HFFc6 (cell line): ENCODE measurements around the gene CTSW. TPM values are rescaled to one million over a fixed set of nuclear protein-coding genes. Genes with fewer than 3 reads are reported as not detected.
"Not testable (repeated sequence)": the region's sequence is repeated elsewhere in the genome, so short reads cannot be mapped to it uniquely, and the experiment has no call there.

Experiments used
- DNase-seq: peaks from one replicate; pipeline ENCODE4 v3.0.0-alpha.2; 2018
- H3K27ac Mint-ChIP-seq: 2 replicates; pipeline ENCODE4 v1.8.0; 2020; ENCODE audit warnings: mild to moderate bottlenecking, mixed read lengths
- H3K27me3 Mint-ChIP-seq: 2 replicates; pipeline ENCODE4 v1.8.0; 2021; ENCODE audit warnings: mild to moderate bottlenecking, moderate library complexity, mixed read lengths; ENCODE audit not compliant: insufficient read depth
- H3K36me3 Mint-ChIP-seq: 2 replicates; pipeline ENCODE4 v1.8.0; 2021; ENCODE audit warnings: low read depth, mixed read lengths
- H3K4me1 Mint-ChIP-seq: 2 replicates; pipeline ENCODE4 v1.8.0; 2020; ENCODE audit warnings: low read depth, mixed read lengths
- H3K4me3 Mint-ChIP-seq: 2 replicates; pipeline ENCODE4 v1.8.0; 2020; ENCODE audit warnings: mild to moderate bottlenecking, moderate library complexity, mixed read lengths
- H3K9me3 Mint-ChIP-seq: 2 replicates; pipeline ENCODE4 v1.8.0; 2020; ENCODE audit warnings: mild to moderate bottlenecking, mixed read lengths
- total RNA-seq, 6 experiments: library from RNA; stranded (reverse); fragmentation: NEBNext Ultra II Directional; extraction: Animal tissue kit (Norgen Biotek cat#: 25700); gene quantifications; 2 replicates in 1 of 6; 3 replicates in 5 of 6; pipeline ENCODE4 v1.2.3, GENCODE V29; 2021
- TF ChIP-seq, protein P1 (sequence below): fragments of 200-600 bp; sonication (generic); IDR thresholded peaks from 2 replicates; pipeline ENCODE4 v1.5.0; 2021; ENCODE audit warnings: antibody characterized with exemption, mild to moderate bottlenecking

The CTSW gene
- total RNA-seq, 6 experiments from 2014 or later, result 0.11 to 0.22 (median 0.14) TPM; not detected in 2

DNA sequence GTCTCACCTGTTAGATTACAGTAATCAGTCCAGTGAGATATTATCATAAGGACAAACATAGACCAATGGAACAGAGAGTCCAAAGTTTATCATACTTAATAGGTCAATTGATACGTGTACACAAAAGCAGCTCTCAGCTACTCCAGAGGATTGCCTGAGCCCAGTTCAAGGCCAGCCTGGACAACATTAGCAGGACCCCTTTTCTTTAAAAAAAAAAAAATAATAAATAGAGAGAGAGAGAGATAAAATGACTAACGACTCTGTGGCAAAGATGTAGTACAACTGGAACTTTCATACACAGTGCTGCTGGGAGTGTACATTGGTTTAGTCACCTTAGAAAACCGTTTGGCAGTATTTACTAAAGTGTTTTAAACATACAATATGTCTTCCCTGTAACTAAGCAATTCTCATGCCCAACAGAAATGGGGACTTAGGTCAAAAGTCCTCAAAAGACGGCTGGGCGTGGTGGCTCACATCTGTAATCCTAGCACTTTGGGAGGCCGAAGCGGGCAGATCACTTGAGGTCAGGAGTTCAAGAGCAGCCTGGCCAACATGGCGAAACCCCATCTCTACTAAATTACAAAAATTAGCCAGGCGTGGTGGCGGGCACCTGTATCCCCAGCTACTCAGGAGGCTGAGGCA lies 35.3 kb upstream of the CTSW start:
- H3K27ac Mint-ChIP-seq, result no peak overlapping the region

DNA sequence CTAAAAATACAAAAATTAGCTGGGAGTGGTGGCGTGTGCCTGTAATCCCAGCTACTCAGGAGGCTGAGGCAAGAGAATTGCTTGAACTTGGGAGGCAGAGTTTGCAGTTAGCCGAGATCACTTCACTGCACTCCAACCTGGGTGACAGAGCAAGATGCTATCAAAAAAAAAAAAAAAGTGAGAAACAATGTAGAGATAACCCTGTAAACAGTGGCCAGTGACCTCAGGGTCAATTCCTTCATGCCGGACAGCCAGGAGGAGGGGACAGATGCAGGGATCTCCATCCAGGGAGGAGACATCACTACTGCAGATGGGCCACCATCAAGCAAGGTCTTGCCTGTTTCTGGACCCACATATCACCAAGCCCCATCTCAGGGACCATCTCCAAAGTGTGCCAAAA lies 31.9 kb upstream of the CTSW start:
- peaks cover 4% of the 10 kb centered on the region; the same call in 1 of the 2 replicates for H3K9me3 Mint-ChIP-seq
- TF ChIP-seq, protein P1, sequence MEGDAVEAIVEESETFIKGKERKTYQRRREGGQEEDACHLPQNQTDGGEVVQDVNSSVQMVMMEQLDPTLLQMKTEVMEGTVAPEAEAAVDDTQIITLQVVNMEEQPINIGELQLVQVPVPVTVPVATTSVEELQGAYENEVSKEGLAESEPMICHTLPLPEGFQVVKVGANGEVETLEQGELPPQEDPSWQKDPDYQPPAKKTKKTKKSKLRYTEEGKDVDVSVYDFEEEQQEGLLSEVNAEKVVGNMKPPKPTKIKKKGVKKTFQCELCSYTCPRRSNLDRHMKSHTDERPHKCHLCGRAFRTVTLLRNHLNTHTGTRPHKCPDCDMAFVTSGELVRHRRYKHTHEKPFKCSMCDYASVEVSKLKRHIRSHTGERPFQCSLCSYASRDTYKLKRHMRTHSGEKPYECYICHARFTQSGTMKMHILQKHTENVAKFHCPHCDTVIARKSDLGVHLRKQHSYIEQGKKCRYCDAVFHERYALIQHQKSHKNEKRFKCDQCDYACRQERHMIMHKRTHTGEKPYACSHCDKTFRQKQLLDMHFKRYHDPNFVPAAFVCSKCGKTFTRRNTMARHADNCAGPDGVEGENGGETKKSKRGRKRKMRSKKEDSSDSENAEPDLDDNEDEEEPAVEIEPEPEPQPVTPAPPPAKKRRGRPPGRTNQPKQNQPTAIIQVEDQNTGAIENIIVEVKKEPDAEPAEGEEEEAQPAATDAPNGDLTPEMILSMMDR, result no peak
- no peak for DNase-seq
- no peak overlapping the region for H3K4me3 Mint-ChIP-seq
- no peaks in the 10 kb centered on the region for H3K4me1 Mint-ChIP-seq
- no peak overlapping the region for H3K27ac Mint-ChIP-seq
- peaks cover 12% of the 10 kb centered on the region for H3K36me3 Mint-ChIP-seq
- peaks cover 16% of the 10 kb centered on the region for H3K27me3 Mint-ChIP-seq

More for the DNA sequence above, 35.3 kb upstream of the CTSW start:
- H3K4me1 Mint-ChIP-seq, result no peaks in the 10 kb centered on the region
- TF ChIP-seq, protein P1, result no peak
- no peak for DNase-seq
- no peaks in the 10 kb centered on the region for H3K36me3 Mint-ChIP-seq
- no peaks in the 10 kb centered on the region for H3K9me3 Mint-ChIP-seq
- peaks cover 10% of the 10 kb centered on the region for H3K27me3 Mint-ChIP-seq
- no peak overlapping the region for H3K4me3 Mint-ChIP-seq

DNA sequence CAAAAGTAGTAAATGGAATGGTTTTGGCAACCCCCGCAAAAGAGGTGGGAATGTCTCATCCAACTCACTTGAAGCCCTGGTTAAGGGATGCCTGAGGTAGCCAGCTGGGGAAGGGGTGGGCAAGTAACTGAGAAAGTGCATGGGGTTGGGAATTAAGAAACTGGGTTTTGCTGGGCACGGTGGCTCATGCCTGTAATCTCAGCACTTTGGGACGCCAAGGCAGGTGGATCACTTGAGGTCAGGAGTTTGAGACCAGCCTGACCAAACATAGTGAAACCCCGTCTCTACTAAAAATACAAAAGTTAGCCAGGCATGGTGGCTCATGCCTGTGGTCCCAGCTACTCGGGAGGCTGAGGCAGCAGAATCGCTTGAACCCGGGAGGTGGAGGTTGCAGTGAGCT lies 30.9 kb upstream of the CTSW start:
- not testable (repeated sequence) for H3K4me3 Mint-ChIP-seq, H3K27ac Mint-ChIP-seq, H3K9me3 Mint-ChIP-seq, H3K4me1 Mint-ChIP-seq, DNase-seq
- Mint-ChIP-seq H3K36me3 (peaks cover 18% of the 10 kb centered on the region), H3K27me3 (peaks cover 17% of the 10 kb centered on the region)

DNA sequence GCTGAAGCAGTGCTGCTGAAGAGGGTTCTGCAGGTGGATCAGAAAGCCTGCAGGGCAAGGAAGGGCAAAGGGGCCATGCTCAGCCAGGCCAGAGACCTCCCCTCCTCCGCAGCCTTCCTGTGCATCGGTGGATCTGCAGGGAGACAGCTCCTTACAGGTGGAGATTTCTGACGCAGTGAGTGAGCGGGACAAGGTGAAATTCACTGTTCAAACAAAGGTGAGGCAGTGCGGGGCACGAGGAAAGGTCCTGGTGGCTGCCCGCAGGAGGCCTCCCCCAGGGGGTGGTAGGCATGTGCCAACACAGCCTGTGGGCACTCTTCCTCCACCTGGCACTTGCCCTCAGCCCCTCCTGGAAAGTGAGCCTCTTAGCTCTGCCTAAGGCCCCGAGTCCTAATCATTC lies 30.3 kb upstream of the CTSW start:
- no peak overlapping the region for H3K4me3 Mint-ChIP-seq
- DNase-seq, result no peak
- H3K4me1 Mint-ChIP-seq, result peaks cover 12% of the 10 kb centered on the region
- peaks cover 4% of the 10 kb centered on the region; the same call in 1 of the 2 replicates for H3K9me3 Mint-ChIP-seq
- H3K27me3 Mint-ChIP-seq, result peaks cover 17% of the 10 kb centered on the region
- TF ChIP-seq, protein P1, result no peak
- H3K27ac Mint-ChIP-seq, result no peak overlapping the region
- H3K36me3 Mint-ChIP-seq, result peaks cover 25% of the 10 kb centered on the region

DNA sequence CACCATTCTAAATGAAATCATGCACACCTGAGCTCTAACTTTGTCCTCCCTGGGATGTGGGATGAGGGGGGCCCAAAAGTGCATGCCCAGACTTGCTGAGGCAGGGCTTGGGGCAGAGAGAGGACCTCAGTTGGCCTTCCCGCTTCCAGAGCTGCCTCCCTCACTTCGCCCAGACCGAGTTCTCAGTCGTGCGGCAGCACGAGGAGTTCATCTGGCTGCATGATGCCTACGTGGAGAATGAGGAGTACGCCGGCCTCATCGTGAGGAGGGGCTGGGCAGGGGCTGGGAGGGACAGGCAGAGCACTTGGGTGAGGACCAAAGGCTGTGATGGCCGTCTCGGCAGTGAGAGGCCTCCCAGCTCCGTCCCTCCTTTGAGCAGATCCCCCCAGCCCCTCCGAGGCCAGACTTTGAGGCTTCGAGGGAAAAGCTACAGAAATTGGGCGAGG lies 29.8 kb upstream of the CTSW start:
- peaks cover 29% of the 10 kb centered on the region for H3K36me3 Mint-ChIP-seq
- peaks cover 16% of the 10 kb centered on the region for H3K4me1 Mint-ChIP-seq

More for the DNA sequence above, 29.8 kb upstream of the CTSW start:
- TF ChIP-seq, protein P1, result no peak
- H3K9me3 Mint-ChIP-seq, result peaks cover 4% of the 10 kb centered on the region; the same call in 1 of the 2 replicates
- peaks cover 17% of the 10 kb centered on the region for H3K27me3 Mint-ChIP-seq
- no peak overlapping the region for H3K27ac Mint-ChIP-seq
- no peak overlapping the region for H3K4me3 Mint-ChIP-seq
- no peak for DNase-seq
